Endometrial microvascular endothelial cells (primary cell): Measurements from ENCODE around the gene C9orf153. TPM values are rescaled to one million over a fixed set of nuclear protein-coding genes. Genes with fewer than 3 reads are reported as not detected.
"Not testable (repeated sequence)": the region's sequence is repeated elsewhere in the genome, so short reads cannot be mapped to it uniquely, and the experiment has no call there.

Experiments used
- in situ Hi-C: cut with HindIII; loops from 2 replicates; pipeline ENCODE4 v1.10.0; 2017; ENCODE audit warnings: low sequenced_read_pairs, low pct_unique_long_range_greater_than_20kb; ENCODE audit errors: inconsistent ontology term
- total RNA-seq: library from RNA; depleted of rRNA; stranded (reverse); fragments of >200 nt; gene quantifications from one replicate; pipeline ENCODE4 v1.2.3, GENCODE V29; 2015; ENCODE audit errors: inconsistent ontology term

C9orf153 gene
- not detected for total RNA-seq

GRCh38 chr9:86259557-86259956 is at the start of gene C9orf153:
C9orf153 (minus strand) TSS chr9:86259657; CDS start chr9:86229603, 30,054 bp downstream.
- in situ Hi-C loops: no loop called here

GRCh38 chr9:86308687-86309086 is 49.2 kb upstream of the C9orf153 start:
- in situ Hi-C loops: no loop called here

DNA sequence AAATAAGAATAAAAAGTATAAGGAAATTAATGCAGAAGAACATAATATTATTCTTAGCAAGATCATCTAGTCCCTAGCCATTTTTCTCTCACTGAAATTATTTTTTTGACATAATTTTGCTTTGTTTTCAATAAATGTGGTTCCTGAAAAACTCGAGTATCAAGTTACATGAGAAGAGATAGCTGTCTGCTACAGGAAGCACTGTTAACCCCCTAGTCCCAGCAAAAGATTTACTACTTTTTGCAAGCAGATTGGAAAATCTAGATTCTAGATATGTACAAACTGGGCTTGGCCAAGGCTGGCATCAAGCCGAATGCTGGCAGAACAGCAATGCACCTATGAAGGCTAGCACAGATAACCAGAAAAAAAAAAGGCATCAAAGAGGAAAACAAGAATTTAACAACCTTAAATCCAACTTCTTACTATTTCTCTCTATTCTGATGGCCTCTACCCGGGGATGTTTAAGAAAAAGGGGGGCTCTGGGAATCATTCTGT is 44.8 kb upstream of the C9orf153 start:
- in situ Hi-C loops: no loop called here

- in situ Hi-C loops: no loop called here
Measured at GRCh38 chr9:86303316-86303975, 44.0 kb upstream of the C9orf153 start.

DNA sequence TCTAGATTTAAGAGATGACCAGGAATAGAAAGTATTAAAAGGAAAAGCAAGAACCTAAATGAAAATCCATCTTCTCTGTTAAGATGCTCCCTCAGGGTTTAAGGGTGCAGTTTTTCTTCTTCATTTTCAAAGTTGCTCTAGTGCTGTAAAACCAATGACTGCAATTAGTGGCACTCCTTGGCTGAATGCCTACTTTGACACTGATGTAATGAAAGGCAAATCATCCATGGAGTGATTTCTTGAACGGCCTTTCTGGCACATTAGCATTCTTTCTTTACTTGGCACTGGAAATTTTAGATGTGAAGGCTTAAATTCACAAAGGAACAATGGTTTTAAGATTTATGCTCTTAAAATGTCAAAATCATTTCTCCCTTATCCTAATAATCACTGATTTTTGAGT is 42.2 kb upstream of the C9orf153 start:
- in situ Hi-C loops: no loop called here

- in situ Hi-C loops: no loop called here
Measured at GRCh38 chr9:86300701-86301100, 41.2 kb upstream of the C9orf153 start.

DNA sequence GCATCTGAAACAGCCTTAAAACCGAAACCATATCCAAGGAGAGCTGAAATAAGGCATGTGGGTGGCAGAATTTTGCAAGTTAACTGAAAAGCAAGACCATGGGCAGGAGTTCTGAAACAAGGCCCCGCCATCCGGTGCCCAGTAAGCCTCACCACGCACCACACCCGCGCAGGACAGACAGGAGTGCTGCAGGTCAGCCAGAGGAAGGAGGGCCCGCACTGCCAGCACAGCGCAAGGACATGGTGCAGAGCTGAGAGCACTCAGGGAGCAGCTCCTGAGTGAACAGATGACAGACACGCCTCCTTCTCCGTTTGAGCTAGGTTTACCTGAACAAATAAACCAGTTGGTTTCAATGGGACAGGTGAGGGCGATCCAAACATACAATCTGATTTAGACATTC is 39.4 kb upstream of the C9orf153 start:
- in situ Hi-C loops: no loop called here

DNA sequence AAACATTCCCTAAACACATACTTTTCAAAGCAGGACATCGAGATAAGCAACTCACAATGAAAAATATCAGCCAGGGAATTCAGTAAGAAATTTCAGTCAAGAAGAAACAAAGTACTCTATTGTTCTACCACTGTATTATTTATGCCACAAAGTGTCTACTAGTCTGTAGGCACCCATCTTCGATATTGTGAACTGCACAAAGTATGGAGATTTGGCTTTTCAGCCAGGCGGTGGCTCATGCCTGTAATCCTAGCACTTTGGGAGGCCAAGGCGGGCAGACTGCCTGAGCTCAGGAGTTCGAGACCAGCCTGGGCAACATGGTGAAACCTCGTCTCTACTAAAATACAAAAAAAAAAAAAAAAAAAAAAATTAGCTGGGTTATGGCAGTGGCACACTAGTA is 30.9 kb upstream of the C9orf153 start:
- in situ Hi-C loops: not testable (repeated sequence)

DNA sequence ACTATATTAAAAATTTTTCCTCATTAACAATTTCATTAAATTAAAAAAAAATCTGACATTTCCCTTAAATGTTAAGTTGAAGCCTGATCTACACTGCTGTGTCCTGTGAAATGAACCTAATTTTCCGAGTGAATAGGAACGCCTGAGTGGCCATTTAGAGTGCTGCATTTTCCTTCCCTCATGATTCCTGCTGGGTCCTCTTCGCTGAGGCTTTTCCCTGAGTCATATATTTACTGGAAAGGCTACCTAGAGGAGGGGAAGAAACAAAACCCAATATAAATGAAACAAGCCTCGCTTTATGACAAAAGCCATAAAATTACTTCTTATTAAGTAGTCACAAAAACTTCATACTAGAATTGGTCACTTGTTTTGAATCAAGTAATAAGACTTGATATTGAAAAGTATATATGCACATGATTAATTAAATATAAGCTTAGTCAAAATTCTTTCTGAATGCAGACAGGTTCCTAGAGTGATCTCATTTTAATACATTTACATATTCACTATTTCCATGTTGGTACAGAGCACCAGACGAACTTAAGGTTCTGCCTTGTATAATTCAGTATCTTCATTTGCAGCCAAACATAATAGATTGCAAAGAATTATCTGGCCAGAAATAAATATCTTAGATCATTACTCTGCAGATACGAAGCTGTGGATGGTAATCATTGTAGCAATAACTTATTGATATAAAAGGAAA is 29.2 kb upstream of the C9orf153 start:
- in situ Hi-C loops: no loop called here

DNA sequence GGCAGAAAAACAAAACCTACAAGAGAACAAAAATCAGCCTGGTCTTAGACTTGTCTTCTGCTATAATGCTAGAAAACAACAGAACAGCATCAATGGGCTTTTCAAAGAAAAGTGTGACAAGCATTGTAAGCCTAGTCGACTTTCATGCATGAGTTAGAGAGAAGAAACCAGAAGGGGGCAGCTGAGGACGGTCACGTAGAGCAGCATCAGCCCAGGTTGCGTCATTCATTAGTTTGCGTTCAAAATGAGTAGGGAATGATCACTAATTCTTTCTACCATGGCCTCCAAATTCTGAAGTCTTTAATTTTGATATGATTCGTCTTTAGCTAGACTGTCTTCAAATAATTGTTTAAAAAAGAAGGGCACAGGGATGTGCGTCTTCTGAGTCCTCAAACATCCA is 27.6 kb upstream of the C9orf153 start:
- in situ Hi-C loops: no loop called here

DNA sequence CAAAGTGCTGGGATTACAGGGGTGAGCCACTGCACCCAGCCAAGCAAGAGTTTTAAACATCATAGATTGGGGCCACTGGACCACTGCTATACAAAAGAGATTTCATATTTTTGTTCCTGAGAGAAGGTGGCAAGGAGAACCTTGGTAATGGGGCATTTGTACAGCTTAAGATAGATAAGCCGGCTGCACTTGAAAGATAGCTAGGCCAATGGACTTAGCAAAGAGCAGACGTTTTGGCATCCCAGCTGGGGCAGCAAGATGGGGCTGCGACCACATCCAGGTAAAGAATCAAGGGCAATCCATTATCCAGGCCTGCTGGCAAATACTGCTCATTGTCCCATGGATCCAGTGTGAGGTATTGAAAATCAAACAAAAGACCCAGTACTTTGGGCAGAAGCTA is 26.8 kb upstream of the C9orf153 start:
- in situ Hi-C loops: no loop called here

- in situ Hi-C loops: no loop called here
Measured at GRCh38 chr9:86285261-86285660, 25.8 kb upstream of the C9orf153 start.

GRCh38 chr9:86282979-86283535 is 23.6 kb upstream of the C9orf153 start:
- in situ Hi-C loops: no loop called here

DNA sequence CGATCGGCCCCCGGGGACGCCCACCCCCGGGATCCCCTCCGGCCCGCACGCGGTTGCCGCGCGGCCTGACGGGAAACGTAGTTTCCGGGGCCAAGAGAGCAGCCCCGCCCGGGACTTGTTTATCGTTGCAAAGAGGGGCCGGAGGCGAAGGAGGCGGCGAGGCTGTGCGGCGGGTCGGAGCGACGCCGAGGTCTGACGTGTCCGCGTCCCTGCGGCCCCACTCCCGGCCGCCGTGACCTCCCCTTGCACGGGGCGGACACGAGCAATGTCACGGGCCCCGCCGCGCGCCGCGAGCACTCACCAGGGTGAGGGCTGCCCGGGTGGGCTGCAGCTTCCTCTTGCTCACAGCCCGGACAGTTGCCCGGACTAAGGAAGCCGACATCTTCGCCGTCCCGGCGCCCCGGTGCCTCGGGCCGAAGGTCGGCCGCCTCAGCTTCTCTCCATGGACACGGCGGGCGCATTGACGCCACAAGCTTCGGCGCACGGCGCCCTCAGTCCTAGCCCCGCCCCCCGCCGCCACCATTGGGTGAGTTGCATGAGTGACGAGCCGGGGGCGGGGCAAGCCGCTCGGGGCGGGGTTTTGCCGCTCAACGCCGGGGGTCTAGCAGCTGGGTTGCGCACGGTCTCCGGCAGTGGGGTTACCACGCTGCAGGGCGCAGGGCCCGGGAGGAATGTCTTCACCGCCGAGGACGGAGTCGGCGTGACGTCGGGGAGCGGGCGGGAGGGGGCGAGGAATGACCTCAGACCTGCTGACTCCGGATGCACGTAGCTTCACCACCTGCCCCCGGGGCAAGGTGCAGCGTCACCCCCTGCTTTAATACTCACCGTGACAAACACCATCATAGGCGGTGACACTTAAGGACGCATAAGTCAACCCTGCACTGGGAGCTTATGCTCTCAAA is 22.9 kb upstream of the C9orf153 start, which contains the start of gene ISCA1:
TSS of gene ISCA1 (minus strand) at position 462 of the 902 bp plus-strand sequence. CDS start at position 382, 80 bp downstream.
- in situ Hi-C loops: no loop called here

GRCh38 chr9:86281593-86282076 is 22.2 kb upstream of the C9orf153 start:
- in situ Hi-C loops: no loop called here

DNA sequence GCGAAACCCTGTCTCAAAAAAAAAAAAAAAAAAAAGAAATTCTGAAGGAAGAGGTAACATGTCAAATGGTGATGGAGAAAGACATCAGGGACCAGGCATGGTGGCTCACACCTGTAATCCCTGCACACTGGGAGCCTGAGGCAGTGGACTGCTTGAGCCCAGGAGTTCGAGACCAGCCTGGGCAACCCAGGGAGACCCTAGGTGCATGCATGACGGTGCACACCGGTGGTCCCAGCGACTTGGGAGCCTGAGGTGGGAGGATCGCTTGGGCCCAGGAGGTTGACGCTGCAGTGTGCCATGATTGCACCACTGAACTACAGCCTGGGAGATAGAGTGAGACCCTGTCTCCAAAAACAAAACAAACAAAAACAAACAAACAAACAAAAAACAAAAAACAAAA is 21.1 kb upstream of the C9orf153 start:
- in situ Hi-C loops: no loop called here

DNA sequence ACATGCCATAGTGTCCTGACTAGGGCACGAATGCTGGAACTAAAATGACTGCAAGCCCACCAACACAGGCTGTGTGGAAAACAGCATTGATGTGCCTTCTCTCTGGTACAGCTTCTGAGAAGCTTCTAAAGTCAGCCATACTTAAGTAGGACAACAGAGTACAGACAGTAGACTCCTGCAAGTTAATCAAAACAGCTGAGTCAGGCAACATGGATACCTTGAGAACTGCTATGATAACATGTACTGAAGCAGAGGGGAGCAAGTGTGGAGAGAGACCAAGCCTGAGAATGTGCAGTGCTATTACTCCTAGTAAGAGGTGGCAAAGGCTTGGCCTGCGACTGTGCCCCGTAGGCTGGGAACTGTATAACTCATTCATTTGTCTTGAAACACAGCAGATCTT is 20.4 kb upstream of the C9orf153 start:
- in situ Hi-C loops: no loop called here

- in situ Hi-C loops: no loop called here
Measured at GRCh38 chr9:86277072-86277471, 17.6 kb upstream of the C9orf153 start.

DNA sequence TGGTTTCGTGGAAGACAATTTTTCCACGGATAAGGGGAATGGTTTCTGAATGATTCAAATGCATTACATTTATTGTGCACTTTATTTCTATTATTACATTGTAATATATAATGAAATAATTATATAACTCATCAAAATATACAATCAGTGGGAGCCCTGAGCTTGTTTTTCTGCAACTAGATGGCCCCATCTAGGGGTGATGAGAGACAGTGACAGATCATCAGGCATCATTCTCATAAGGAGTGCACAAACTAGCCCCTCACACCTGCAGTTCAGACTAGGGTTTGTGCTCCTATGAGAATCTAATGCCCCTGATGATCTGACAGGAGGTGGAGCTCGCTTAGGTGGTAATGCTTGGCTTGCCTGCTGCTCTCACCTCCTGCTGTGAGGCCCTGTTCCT is 16.5 kb upstream of the C9orf153 start:
- in situ Hi-C loops: no loop called here
